Stomach (tissue), 4 donors: ENCODE data around the gene SLC5A11.

Source experiments
- EP300 ChIP-seq: sonication (generic); formaldehyde crosslinking; IDR thresholded peaks from one replicate; pipeline ENCODE4 v1.6.1; 2017; ENCODE audit warnings: antibody characterized with exemption
- POLR2A ChIP-seq, 4 donors: fragments of 450-650 bp; IDR thresholded peaks; one replicate each; pipeline ENCODE4 v1.6.1; 2016; ENCODE audit warnings: antibody characterized with exemption in 4 of 4, control low read depth in 2 of 4, mild to moderate bottlenecking in 1 of 4, moderate library complexity in 1 of 4
- POLR2AphosphoS5 ChIP-seq, 3 donors: sonication (generic); formaldehyde crosslinking; IDR thresholded peaks; one replicate each; pipeline ENCODE4 v1.6.1; 2016; ENCODE audit warnings: antibody characterized with exemption in 3 of 3
- TF ChIP-seq, protein P1 (sequence below), 7 experiments: fragments of 450-650 bp in 4 of 7; fragments of 200-600 bp in 3 of 7; sonication (generic) in 3 of 7; IDR thresholded peaks; one replicate each; pipeline ENCODE4 v1.5.1; 2016 to 2019; ENCODE audit warnings: antibody characterized with exemption in 7 of 7, control low read depth in 2 of 7, mild to moderate bottlenecking in 1 of 7

DNA sequence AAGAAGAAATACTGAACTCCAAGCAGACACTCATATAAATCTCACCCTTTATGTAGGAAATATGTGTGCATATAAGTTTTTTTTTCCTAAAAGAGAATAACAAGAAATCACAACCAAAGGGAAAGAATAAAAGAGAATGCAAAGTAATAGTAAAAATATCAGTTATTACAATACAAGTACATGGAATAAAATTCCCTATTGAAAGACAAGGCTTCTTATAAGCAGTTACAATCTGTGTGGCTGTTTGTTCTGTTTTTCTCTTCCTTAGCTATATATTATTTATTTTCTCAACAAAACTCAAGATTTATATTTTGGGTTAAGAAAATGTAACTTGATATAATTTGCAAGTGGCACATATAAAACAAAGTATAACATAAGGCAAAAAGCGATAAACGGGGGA is 41.7 kb downstream of the SLC5A11 start:
- TF ChIP-seq EP300 (no peak), POLR2AphosphoS5 (IDR thresholded peaks at IDR 0.05) (no peak), POLR2A (IDR thresholded peaks at IDR 0.05) (no peak)
- TF ChIP-seq, protein P1, sequence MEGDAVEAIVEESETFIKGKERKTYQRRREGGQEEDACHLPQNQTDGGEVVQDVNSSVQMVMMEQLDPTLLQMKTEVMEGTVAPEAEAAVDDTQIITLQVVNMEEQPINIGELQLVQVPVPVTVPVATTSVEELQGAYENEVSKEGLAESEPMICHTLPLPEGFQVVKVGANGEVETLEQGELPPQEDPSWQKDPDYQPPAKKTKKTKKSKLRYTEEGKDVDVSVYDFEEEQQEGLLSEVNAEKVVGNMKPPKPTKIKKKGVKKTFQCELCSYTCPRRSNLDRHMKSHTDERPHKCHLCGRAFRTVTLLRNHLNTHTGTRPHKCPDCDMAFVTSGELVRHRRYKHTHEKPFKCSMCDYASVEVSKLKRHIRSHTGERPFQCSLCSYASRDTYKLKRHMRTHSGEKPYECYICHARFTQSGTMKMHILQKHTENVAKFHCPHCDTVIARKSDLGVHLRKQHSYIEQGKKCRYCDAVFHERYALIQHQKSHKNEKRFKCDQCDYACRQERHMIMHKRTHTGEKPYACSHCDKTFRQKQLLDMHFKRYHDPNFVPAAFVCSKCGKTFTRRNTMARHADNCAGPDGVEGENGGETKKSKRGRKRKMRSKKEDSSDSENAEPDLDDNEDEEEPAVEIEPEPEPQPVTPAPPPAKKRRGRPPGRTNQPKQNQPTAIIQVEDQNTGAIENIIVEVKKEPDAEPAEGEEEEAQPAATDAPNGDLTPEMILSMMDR (IDR thresholded peaks at IDR 0.05): no peak
